ENCODE data around the gene ATP11A.

Gene ATP11A

GRCh38 chr13:112689303-112690245 is at the start of gene ATP11A:
Gene ATP11A (plus strand): TSS chr13:112690038. CDS start chr13:112690417, 379 bp downstream.
- TF ChIP-seq, protein P1, sequence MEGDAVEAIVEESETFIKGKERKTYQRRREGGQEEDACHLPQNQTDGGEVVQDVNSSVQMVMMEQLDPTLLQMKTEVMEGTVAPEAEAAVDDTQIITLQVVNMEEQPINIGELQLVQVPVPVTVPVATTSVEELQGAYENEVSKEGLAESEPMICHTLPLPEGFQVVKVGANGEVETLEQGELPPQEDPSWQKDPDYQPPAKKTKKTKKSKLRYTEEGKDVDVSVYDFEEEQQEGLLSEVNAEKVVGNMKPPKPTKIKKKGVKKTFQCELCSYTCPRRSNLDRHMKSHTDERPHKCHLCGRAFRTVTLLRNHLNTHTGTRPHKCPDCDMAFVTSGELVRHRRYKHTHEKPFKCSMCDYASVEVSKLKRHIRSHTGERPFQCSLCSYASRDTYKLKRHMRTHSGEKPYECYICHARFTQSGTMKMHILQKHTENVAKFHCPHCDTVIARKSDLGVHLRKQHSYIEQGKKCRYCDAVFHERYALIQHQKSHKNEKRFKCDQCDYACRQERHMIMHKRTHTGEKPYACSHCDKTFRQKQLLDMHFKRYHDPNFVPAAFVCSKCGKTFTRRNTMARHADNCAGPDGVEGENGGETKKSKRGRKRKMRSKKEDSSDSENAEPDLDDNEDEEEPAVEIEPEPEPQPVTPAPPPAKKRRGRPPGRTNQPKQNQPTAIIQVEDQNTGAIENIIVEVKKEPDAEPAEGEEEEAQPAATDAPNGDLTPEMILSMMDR (conservative IDR thresholded peaks at IDR 0.05; ENCODE audit: low read depth, low read length) = no peak
- peak; percentile 88 for DNase-seq (ENCODE audit: low read depth)
- peak within 1 kb of the TSS; percentile 66 for H3K4me3 ChIP-seq (ENCODE audit: low read depth, low read length)

DNA sequence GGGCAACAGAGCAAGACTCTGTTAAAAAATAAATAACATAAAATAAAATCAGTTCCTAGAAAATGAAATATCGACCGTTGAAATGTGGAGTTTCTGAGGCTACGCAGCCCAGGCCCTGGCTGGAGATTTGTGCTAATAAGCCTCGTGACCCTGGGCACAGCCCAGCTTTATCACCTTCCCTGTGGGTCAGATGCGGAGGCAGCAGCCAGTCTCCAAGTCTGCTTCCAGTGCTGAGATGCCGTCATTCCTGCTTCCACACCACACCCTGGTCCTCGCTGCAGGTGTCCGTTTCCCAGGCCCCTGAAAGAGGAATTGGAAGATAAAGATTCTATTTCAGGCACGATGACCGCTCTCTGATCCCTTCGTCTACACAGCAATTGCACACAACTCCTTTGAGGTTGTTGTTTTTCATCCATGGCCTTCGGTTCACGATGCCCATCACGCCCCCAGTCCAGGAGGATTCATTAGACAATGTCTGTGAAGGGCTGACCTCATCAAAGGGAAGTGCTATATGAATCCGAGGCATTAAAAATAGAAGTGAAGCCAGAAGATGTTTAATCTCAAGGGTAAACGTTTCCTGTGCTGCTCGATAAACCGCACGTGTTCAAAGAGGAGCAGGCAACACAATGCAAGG is 48.3 kb upstream of the ATP11A start:
- TF ChIP-seq, protein P1 (conservative IDR thresholded peaks at IDR 0.05; ENCODE audit: low read depth, low read length) = no peak
- no peak overlapping the region for H3K4me3 ChIP-seq (ENCODE audit: low read depth, low read length)
- no peak for DNase-seq (ENCODE audit: low read depth)

DNA sequence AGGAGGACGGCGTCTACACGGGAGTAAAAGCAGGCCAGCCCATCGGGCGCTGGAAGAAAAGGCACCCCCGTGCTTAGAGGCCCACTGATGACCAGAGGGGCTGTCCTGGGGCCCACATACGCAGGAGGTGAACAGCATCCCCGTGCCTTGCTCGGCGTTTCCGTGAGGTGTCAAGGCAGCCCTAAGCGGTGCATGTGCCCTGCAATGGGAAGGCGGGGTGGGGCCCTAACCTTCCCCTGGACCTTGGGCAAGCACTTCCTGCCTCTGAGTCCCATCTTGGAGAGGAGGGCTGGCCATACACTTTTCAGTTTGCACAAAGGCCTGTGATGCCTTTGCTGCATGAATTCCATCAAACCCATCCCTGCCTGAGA is 47.8 kb upstream of the ATP11A start:
- no peak for DNase-seq (ENCODE audit: low read depth)
- H3K4me3 ChIP-seq (ENCODE audit: low read depth, low read length) = no peak overlapping the region
- TF ChIP-seq, protein P1 (conservative IDR thresholded peaks at IDR 0.05; ENCODE audit: low read depth, low read length) = no peak

DNA sequence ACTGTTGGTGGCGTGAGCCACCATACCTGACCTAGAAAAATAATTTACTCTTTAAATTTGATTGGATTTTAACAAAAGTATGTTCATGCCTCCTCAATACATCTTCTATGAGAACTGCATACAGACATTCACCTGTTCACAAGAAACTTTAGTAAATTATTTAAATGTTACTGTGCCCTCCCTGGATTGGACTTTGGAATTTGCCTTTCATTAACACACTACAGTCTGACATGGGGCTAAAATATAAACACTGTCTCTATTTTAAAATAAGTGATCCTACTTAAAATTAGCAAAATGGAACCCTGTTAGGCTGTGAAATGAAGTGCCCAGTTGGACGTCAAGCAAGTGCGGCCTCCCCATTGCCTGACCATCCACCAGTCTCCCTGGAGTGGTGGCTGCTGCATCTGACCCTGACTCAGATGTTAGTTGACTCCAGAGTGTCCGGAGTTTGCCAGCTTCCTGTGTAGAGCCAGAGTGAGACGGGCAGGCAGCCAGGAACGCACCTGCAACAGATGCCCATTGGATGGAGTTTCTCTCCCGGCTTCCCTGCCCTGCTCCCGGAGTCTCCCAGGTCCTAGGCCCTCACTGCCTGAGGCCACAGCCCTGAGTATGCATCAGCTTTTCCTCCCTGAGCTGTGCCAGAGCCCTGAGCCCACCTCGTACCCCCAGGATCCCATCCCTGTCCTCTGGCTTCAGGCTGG is 45.9 kb upstream of the ATP11A start:
- no peak overlapping the region for H3K4me3 ChIP-seq (ENCODE audit: low read depth, low read length)
- DNase-seq (ENCODE audit: low read depth) = no peak
- TF ChIP-seq, protein P1 (conservative IDR thresholded peaks at IDR 0.05; ENCODE audit: low read depth, low read length) = no peak

GRCh38 chr13:112645327-112645914 is 44.4 kb upstream of the ATP11A start:
- DNase-seq (ENCODE audit: low read depth) = no peak
- TF ChIP-seq, protein P1 (conservative IDR thresholded peaks at IDR 0.05; ENCODE audit: low read depth, low read length) = no peak
- H3K4me3 ChIP-seq (ENCODE audit: low read depth, low read length) = no peak overlapping the region

DNA sequence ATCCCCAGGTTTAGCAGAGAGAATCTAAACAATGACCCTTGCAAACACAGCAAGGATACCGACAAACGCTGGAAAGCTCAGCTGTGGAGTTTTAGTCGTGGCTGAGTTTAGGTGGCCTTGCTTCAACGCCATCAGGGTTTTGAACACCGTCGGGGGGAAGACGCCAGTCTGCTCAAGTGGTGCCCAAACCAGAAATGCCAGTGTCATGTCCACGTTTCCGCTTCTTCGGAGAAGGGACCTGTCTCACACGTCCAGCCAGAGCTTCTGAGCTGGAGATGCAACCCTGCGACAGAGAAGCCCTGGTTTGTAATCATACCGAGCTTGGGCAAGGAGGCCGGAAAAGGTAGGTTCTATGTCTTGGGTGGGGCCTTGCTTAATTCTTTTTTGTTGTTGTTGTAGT is 42.6 kb upstream of the ATP11A start:
- TF ChIP-seq, protein P1 (conservative IDR thresholded peaks at IDR 0.05; ENCODE audit: low read depth, low read length) = no peak
- no peak for DNase-seq (ENCODE audit: low read depth)
- no peak overlapping the region for H3K4me3 ChIP-seq (ENCODE audit: low read depth, low read length)
